NAMALWA (cell line): ENCODE results near the gene ODC1.
"Not testable (repeated sequence)": the region's sequence is repeated elsewhere in the genome, so short reads cannot be mapped to it uniquely, and the experiment has no call there.

Experiments used
- DNase-seq: peaks from one replicate; pipeline ENCODE4 v3.0.0-alpha.2; 2015; ENCODE audit warnings: low spot score

The ODC1 gene

GRCh38 chr2:10478298-10478625 lies 30.1 kb upstream of the ODC1 start:
- no peak for DNase-seq

GRCh38 chr2:10477443-10478297 lies 29.5 kb upstream of the ODC1 start:
- no peak for DNase-seq

- DNase-seq, result no peak
These were observed 28.8 kb upstream of the ODC1 start for GRCh38 chr2:10476723-10477442.

- no peak for DNase-seq
These were observed 27.9 kb upstream of the ODC1 start for GRCh38 chr2:10475811-10476660.

GRCh38 chr2:10475221-10475722 lies 27.1 kb upstream of the ODC1 start:
- DNase-seq, result no peak

GRCh38 chr2:10473121-10473756 lies 25.1 kb upstream of the ODC1 start:
- DNase-seq, result no peak

- no peak for DNase-seq
These were observed 23.8 kb upstream of the ODC1 start for GRCh38 chr2:10471955-10472354.

- DNase-seq, result no peak
These were observed 23.0 kb upstream of the ODC1 start for GRCh38 chr2:10471046-10471571.

- no peak for DNase-seq
These were observed 22.0 kb upstream of the ODC1 start for GRCh38 chr2:10469955-10470608.

GRCh38 chr2:10469301-10469700 lies 21.2 kb upstream of the ODC1 start:
- no peak for DNase-seq

GRCh38 chr2:10467401-10467800 lies 19.3 kb upstream of the ODC1 start:
- no peak for DNase-seq

- DNase-seq, result no peak
These were observed 18.7 kb upstream of the ODC1 start for GRCh38 chr2:10466801-10467200.

- DNase-seq, result no peak
These were observed 17.8 kb upstream of the ODC1 start for GRCh38 chr2:10465910-10466309.

GRCh38 chr2:10462178-10463083 lies 14.3 kb upstream of the ODC1 start:
- no peak for DNase-seq

GRCh38 chr2:10460366-10460796 lies 12.3 kb upstream of the ODC1 start:
- no peak for DNase-seq

GRCh38 chr2:10457846-10458598 lies 9.9 kb upstream of the ODC1 start:
- no peak for DNase-seq

- not testable (repeated sequence) for DNase-seq
These were observed 9.1 kb upstream of the ODC1 start for GRCh38 chr2:10457195-10457594.

- DNase-seq, result no peak
These were observed 6.4 kb upstream of the ODC1 start for GRCh38 chr2:10454505-10454904.

- no peak for DNase-seq
These were observed 5.8 kb upstream of the ODC1 start for GRCh38 chr2:10453905-10454298.
